GM06990 (cell line): ENCODE data around the gene P3H2.

Experiments used
- DNase-seq: peaks from one replicate; pipeline ENCODE4 v3.0.0-alpha.2; 2011; ENCODE audit not compliant: insufficient read length; ENCODE audit errors: extremely low read depth
- H3K27me3 ChIP-seq: replicated peaks from 2 replicates; pipeline ENCODE4 v1.6.0; 2011; ENCODE audit warnings: low read length; ENCODE audit not compliant: control insufficient read depth, insufficient read depth
- H3K36me3 ChIP-seq: 2 replicates; pipeline ENCODE4 v1.5.1; 2011; ENCODE audit warnings: low read length; ENCODE audit not compliant: control insufficient read depth, insufficient read depth
- H3K4me3 ChIP-seq: replicated peaks from 2 replicates; pipeline ENCODE4 v1.5.1; 2011; ENCODE audit warnings: low read depth, mild to moderate bottlenecking, control low read depth, low read length
- TF ChIP-seq, protein P1 (sequence below): IDR thresholded peaks from 2 replicates; pipeline ENCODE4 v1.5.1; 2011; ENCODE audit warnings: low read length, control low read depth, mild to moderate bottlenecking, inconsistent platforms; ENCODE audit not compliant: insufficient read depth, poor library complexity, severe bottlenecking

Gene P3H2

DNA sequence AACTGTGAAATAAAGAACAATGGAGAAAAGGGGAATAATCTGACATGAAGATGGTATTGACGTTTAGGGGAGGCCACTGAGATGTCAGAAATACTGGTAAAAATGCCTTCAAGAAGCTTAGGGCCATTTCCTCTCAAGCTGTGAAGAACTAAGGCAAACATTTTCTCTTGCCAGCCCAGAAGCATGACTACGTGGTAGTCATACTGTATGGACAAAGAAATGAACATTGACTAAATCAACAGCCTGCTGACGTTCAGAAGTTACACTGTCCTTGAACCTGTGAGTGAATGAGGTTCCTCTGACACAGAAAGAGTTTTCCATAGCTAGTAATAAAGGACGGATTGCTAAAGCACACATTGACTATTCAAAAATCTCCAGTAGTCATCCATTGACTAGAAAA lies 121.0 kb downstream of the P3H2 start:
- no peaks in the 10 kb centered on the region for H3K36me3 ChIP-seq
- no peak for DNase-seq
- no peak overlapping the region for H3K4me3 ChIP-seq
- TF ChIP-seq, protein P1, sequence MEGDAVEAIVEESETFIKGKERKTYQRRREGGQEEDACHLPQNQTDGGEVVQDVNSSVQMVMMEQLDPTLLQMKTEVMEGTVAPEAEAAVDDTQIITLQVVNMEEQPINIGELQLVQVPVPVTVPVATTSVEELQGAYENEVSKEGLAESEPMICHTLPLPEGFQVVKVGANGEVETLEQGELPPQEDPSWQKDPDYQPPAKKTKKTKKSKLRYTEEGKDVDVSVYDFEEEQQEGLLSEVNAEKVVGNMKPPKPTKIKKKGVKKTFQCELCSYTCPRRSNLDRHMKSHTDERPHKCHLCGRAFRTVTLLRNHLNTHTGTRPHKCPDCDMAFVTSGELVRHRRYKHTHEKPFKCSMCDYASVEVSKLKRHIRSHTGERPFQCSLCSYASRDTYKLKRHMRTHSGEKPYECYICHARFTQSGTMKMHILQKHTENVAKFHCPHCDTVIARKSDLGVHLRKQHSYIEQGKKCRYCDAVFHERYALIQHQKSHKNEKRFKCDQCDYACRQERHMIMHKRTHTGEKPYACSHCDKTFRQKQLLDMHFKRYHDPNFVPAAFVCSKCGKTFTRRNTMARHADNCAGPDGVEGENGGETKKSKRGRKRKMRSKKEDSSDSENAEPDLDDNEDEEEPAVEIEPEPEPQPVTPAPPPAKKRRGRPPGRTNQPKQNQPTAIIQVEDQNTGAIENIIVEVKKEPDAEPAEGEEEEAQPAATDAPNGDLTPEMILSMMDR: no peak
- H3K27me3 ChIP-seq: no peaks in the 10 kb centered on the region

GRCh38 chr3:189995129-189995528 lies 125.6 kb downstream of the P3H2 start:
- H3K27me3 ChIP-seq: no peaks in the 10 kb centered on the region
- no peak overlapping the region for H3K4me3 ChIP-seq
- TF ChIP-seq, protein P1: no peak
- no peak for DNase-seq
- no peaks in the 10 kb centered on the region for H3K36me3 ChIP-seq

- Histone ChIP-seq H3K36me3 (no peaks in the 10 kb centered on the region; the same call in 1 of the 2 replicates), H3K27me3 (no peaks in the 10 kb centered on the region), H3K4me3 (no peak overlapping the region)
- TF ChIP-seq, protein P1: no peak
- DNase-seq: no peak
Measured at GRCh38 chr3:189990826-189991225, 129.9 kb downstream of the P3H2 start.

- H3K36me3 ChIP-seq: no peaks in the 10 kb centered on the region; the same call in 1 of the 2 replicates
- TF ChIP-seq, protein P1: no peak
- no peak overlapping the region for H3K4me3 ChIP-seq
- DNase-seq: no peak
- no peaks in the 10 kb centered on the region for H3K27me3 ChIP-seq
Measured at GRCh38 chr3:189988854-189989253, 131.8 kb downstream of the P3H2 start.

DNA sequence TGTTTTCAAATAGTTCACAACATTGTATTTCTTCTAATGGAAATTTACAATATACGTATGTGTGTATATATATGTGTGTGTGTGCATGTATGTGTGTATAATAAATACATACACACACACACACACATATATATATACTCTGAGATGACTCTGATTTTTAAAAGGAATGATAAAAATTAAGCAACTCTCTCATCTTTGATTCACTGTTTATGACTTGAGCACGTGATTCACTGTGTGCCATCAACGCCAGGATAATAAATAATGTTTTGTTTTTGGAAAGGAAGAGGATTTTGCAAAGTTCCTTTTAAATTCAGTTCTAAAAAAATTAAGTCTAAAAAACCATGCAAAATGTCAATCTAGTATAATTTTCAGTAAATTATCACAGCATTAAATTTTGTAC lies 132.4 kb downstream of the P3H2 start:
- TF ChIP-seq, protein P1: no peak
- no peak for DNase-seq

GRCh38 chr3:189985948-189986347 lies 134.7 kb downstream of the P3H2 start:
- DNase-seq: no peak
- H3K4me3 ChIP-seq: no peak overlapping the region
- H3K27me3 ChIP-seq: no peaks in the 10 kb centered on the region
- H3K36me3 ChIP-seq: no peaks in the 10 kb centered on the region; the same call in none of the 2 replicates
- TF ChIP-seq, protein P1: no peak

More for the DNA sequence above, 132.4 kb downstream of the P3H2 start:
- H3K36me3 ChIP-seq: no peaks in the 10 kb centered on the region; the same call in 1 of the 2 replicates
- H3K4me3 ChIP-seq: no peak overlapping the region
- H3K27me3 ChIP-seq: no peaks in the 10 kb centered on the region
